ENCODE data around the gene SAMD4A.

DNA sequence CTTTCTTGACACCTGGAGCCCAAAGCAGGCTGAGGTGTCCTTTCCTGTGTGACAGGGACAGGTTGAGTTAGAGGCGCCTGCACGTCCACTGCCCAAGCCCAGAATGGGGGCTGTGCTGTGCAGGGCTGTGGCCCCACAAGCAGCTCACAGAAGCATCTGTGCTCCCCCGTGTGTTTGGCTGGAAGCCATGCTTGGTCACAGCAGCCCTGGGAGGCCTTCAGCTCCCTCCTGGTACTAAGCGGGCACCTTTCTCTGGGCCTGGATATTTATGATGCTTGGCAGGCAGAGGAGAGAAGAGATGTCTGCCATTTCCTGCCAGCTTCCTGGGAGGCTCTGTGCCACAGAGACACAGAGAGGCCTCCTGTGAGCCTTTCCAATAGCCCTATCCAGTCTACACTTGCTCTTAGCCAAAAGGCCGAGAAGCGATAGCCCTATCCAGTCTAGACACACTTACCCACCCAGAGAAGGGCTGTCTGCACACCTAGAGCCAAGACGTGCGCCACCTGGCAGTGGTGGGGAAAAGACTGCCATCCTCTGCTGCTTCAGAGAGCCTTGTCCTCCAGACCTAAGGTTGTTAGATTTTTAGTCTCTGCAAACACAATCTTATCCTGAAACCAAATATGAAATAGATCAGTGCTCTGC is 218.3 kb downstream of the SAMD4A start:
- TF ChIP-seq ZNF274 (IDR thresholded peaks at IDR 0.05; ENCODE audit: low read depth, low read length) (no peak), YY1 (IDR thresholded peaks at IDR 0.05; ENCODE audit: insufficient read depth, insufficient read length) (no peak), SUZ12 (IDR thresholded peaks at IDR 0.05; ENCODE audit: extremely low read depth, insufficient read depth, insufficient read length) (no peak)
